ENCODE measurements around the gene YTHDF2.
"Not testable (repeated sequence)": the region's sequence is repeated elsewhere in the genome, so short reads cannot be mapped to it uniquely, and the experiment has no call there.

Gene YTHDF2

GRCh38 chr1:28759257-28759656, 22.5 kb downstream of the YTHDF2 start:
- DNase-seq (ENCODE audit: low read depth in 2 of 2), result no peak

- no peak for DNase-seq (ENCODE audit: low read depth in 2 of 2)
Measured at GRCh38 chr1:28761189-28761588, 24.4 kb downstream of the YTHDF2 start.

- DNase-seq (ENCODE audit: low read depth in 2 of 2), result no peak
Measured at GRCh38 chr1:28766532-28767183, 29.9 kb downstream of the YTHDF2 start.

- DNase-seq (ENCODE audit: low read depth in 2 of 2), result no peak
Measured at GRCh38 chr1:28770601-28771165, 33.9 kb downstream of the YTHDF2 start.

GRCh38 chr1:28771921-28772320, 35.2 kb downstream of the YTHDF2 start:
- not testable (repeated sequence) for DNase-seq (ENCODE audit: low read depth in 2 of 2)

GRCh38 chr1:28773105-28773504, 36.4 kb downstream of the YTHDF2 start:
- DNase-seq (ENCODE audit: low read depth in 2 of 2), result no peak

- DNase-seq (ENCODE audit: low read depth in 2 of 2), result peak; percentile 47 to 51
Measured at GRCh38 chr1:28775121-28775942, 38.6 kb downstream of the YTHDF2 start.

GRCh38 chr1:28776341-28776740, 39.6 kb downstream of the YTHDF2 start:
- no peak for DNase-seq (ENCODE audit: low read depth in 2 of 2)

- DNase-seq (ENCODE audit: low read depth in 2 of 2), result no peak
Measured at GRCh38 chr1:28778021-28778420, 41.3 kb downstream of the YTHDF2 start.

GRCh38 chr1:28779751-28780408, 43.1 kb downstream of the YTHDF2 start:
- DNase-seq (ENCODE audit: low read depth in 2 of 2), result no peak

- DNase-seq (ENCODE audit: low read depth in 2 of 2), result no peak
Measured at GRCh38 chr1:28781305-28781704, 44.6 kb downstream of the YTHDF2 start.

GRCh38 chr1:28782011-28782410, 45.3 kb downstream of the YTHDF2 start:
- no peak for DNase-seq (ENCODE audit: low read depth in 2 of 2)

GRCh38 chr1:28783363-28783762, 46.6 kb downstream of the YTHDF2 start:
- DNase-seq (ENCODE audit: low read depth in 2 of 2), result no peak

- DNase-seq (ENCODE audit: low read depth in 2 of 2), result no peak
Measured at GRCh38 chr1:28789412-28789811, 52.7 kb downstream of the YTHDF2 start.

GRCh38 chr1:28789816-28790215, 53.1 kb downstream of the YTHDF2 start:
- DNase-seq (ENCODE audit: low read depth in 2 of 2), result no peak

GRCh38 chr1:28790377-28791035, 53.8 kb downstream of the YTHDF2 start:
- DNase-seq (ENCODE audit: low read depth in 2 of 2), result no peak

- not testable (repeated sequence) for DNase-seq (ENCODE audit: low read depth in 2 of 2)
Measured at GRCh38 chr1:28791929-28792328, 55.2 kb downstream of the YTHDF2 start.

- no peak for DNase-seq (ENCODE audit: low read depth in 2 of 2)
Measured at GRCh38 chr1:28792644-28793121, 55.9 kb downstream of the YTHDF2 start.

GRCh38 chr1:28794582-28794981, 57.8 kb downstream of the YTHDF2 start:
- not testable (repeated sequence) for DNase-seq (ENCODE audit: low read depth in 2 of 2)

GRCh38 chr1:28796352-28797211, 59.8 kb downstream of the YTHDF2 start:
- no peak for DNase-seq (ENCODE audit: low read depth in 2 of 2)

- DNase-seq (ENCODE audit: low read depth in 2 of 2), result no peak
Measured at GRCh38 chr1:28800324-28800723, 63.6 kb downstream of the YTHDF2 start.
